Tracheal epithelial cell (primary cell): ENCODE results near the gene POLR3F. TPM values are rescaled to one million over a fixed set of nuclear protein-coding genes. Genes with fewer than 3 reads are reported as not detected.

Experiments
- total RNA-seq: library from RNA; depleted of rRNA; stranded (reverse); fragments of >200 nt; gene quantifications from 2 replicates; pipeline ENCODE4 v1.2.1, GENCODE V29; 2014

Gene POLR3F, protein sequence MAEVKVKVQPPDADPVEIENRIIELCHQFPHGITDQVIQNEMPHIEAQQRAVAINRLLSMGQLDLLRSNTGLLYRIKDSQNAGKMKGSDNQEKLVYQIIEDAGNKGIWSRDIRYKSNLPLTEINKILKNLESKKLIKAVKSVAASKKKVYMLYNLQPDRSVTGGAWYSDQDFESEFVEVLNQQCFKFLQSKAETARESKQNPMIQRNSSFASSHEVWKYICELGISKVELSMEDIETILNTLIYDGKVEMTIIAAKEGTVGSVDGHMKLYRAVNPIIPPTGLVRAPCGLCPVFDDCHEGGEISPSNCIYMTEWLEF
- total RNA-seq: 5.8 and 11.1 TPM in 2 replicates

DNA sequence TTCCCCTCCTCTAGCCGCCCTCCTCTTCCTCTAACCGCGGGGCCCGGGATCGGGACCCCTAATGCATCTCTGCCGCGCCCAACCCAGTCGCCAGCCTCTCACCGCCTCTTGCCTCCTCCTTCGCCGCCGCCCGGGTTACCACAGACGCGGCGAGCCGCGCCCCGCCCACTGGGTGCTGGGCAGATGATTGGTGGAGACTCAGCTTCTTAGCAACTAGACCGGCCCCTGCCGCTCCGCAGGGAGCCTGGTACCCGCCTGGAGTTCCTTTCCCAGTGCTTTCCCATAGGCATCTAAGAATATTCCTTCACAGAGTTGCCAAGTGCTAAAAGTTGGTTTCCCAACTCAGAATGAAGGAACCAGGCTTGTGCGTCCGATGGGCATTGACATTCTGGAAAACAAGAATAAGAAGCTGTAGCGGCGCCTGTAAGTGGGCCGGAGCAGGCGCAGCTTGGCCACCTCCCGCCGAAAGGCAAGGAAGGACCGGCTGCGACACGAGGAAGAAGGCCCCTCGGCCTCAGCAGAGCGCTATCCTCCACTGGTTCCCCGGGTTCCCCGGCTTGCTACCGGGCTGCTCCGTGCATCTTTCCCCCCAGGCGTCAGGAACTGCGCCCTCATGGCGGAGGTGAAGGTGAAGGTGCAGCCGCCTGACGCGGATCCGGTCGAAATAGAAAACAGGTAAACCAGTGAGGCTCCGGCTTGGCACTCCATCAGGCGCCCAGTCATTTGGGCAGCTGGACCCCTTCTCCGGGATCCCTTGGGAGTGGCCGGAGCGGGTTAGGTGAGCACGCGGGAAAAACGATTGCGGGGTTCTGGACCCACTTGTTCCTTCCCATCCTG lies at the start of gene POLR3F, which contains the start of gene DZANK1:
Gene POLR3F, plus strand, starts transcription at position 497 of the 837 bp plus-strand sequence. Its CDS starts 117 bp downstream, at position 614.
Gene DZANK1, minus strand, starts transcription at position 137 of the 837 bp plus-strand sequence. CDS start 1,672 bp downstream, outside the sequence.

DNA sequence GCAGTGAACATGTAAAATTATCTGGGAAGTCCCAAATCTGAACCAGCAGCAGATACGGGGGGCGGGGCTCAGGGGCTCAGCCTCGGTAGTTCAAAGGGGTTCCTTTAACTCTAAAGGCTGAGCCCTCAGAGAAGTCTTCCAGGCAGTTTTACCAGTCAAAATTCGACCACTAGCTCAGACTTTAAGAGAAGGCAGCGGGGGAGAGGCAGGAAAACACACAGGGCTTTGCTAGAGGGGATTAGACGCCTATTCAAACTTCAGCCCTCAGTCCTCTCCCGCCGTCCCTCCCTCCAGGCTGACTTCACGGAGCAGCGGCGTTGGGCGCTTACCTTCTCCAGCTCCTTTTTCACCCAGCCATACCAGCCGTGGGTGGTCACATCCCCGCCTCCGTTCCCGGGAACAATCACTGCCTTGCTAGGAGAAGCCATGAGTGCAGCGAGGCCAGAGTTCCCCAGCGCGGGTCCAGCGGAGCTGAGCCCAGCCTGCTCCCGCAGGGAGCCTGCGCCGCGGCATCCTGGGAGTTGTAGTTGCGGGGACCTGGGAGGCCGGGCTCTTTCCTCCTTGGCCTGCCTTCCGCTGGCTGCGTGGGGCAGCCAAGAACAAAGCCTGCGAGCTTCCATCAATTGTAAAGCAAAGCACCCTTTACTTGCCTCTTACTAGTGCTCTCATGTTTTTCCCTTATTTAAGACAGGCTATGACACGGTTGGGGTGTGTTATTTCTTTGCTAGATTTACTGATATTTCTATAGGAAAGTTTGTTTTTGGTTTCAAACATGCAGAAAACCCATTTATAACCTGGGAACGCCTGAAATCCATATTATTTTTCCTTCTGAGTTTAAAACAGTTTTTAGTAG lies 29.8 kb downstream of the POLR3F start, which contains the start of gene RBBP9:
Gene RBBP9, minus strand, starts transcription at position 486 of the 853 bp plus-strand sequence. Its CDS starts 58 bp downstream, at position 428.

DNA sequence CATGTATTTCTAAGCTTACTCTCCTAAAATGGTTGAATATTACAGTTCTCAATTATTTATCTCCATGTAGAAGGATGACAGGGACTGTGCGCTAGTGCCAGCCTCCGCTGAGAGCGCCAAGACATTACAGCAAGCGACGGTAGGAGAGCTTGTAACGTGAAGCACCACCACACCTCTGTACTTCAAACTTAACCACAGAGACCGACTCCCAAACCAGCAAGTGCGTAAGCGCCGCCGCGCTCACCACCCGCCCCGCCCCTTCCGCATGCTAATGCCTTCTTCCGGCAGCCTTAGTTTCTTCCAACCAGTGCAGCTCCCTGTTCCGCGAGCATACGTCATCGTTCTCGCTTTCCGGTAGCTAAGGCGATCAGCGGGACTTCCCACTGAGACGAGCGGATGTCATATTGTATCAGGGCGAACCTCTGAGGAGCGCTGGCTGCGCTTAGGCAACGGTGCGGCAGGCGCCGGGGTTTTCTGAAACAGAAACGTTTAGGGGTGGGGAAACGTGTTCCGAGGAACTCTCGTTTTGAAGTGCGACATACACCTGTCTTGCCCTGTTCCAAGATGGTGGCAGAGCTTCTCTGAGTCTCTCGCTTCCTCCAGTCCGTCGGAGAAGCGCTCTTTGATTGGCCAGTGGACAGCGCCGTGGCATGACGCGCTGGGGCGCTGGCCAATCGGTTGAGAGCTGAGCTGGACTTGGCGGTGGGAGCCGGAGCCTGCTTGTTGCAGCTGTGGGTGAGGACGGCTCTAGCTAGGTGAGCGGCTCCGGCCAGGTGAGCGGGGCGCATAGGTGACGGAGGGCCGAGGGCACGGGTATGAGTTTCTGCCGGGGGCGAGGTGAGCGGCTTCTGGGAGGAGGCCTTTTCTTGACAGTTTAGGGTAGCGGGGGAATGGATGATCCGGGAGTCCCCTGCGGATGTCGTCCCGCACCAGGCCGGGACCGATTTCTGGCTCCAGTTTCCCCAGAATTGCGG lies 40.3 kb downstream of the POLR3F start, which contains the start of gene SEC23B:
Gene SEC23B, plus strand, starts transcription at position 723 of the 974 bp plus-strand sequence. CDS start 2,896 bp downstream, outside the sequence.

Other genes starting within 250 kb of the POLR3F start
- gene ZNF133, start 178.9 kb upstream of the POLR3F start, total RNA-seq: 23.0 and 29.9 TPM in 2 replicates
- 0.72 and 1.3 TPM in 2 replicates for gene DZANK1, start 360 bp upstream of the POLR3F start, total RNA-seq
- 11.9 and 12.0 TPM in 2 replicates for gene RBBP9, start 29.8 kb downstream of the POLR3F start, total RNA-seq
- 73.5 and 101 TPM in 2 replicates for gene SEC23B, start 40.5 kb downstream of the POLR3F start, total RNA-seq
- gene SMIM26, start 100.0 kb downstream of the POLR3F start, total RNA-seq: 119 and 133 TPM in 2 replicates
- 97.6 and 123 TPM in 2 replicates for gene DTD1, start 120.7 kb downstream of the POLR3F start, total RNA-seq